Endothelial cell of umbilical vein (primary cell): ENCODE data around the gene NUP214. TPM values are rescaled to one million over a fixed set of nuclear protein-coding genes. Genes with fewer than 3 reads are reported as not detected.
"Not testable (repeated sequence)": the region's sequence is repeated elsewhere in the genome, so short reads cannot be mapped to it uniquely, and the experiment has no call there.

Source experiments
- BruUV-seq: library from RNA; stranded (reverse); fragments of 400-500 nt; replicated peaks from 2 replicates; lab custom pipeline; 2021; lab: Mats Ljungman, UMichigan
- CTCF ChIA-PET: fragments of 300-600, 350-600 bp; sonication (Branson Sonifier 250); formaldehyde crosslinking; loops from one replicate; lab custom pipeline; 2021; ENCODE audit warnings: antibody characterized with exemption, inconsistent platforms; lab: Charles Lee
- POLR2A ChIA-PET: fragments of 300-600, 350-600 bp; sonication (Branson Sonifier 250); formaldehyde crosslinking; loops from one replicate; lab custom pipeline; 2021; ENCODE audit warnings: antibody characterized with exemption, inconsistent platforms; lab: Charles Lee
- DNase-seq: peaks from one replicate; pipeline ENCODE4 v3.0.0-alpha.2; 2011; ENCODE audit warnings: low read depth, low spot score
- FAIRE-seq: peaks from 2 replicates; lab custom pipeline; 2011; peaks lifted over from hg19 to GRCh38; lab: Jason Lieb, UNC
- H2AFZ ChIP-seq: 2 replicates; pipeline ENCODE4 v1.6.0; 2012; ENCODE audit warnings: low read depth, low read length, control low read depth, inconsistent platforms
- H3K27ac ChIP-seq: 2 replicates; pipeline ENCODE4 v1.5.1; 2011; ENCODE audit warnings: low read depth, mild to moderate bottlenecking, control low read depth, low read length, moderate library complexity; ENCODE audit not compliant: insufficient read depth
- H3K27me3 ChIP-seq, 2 experiments: 2 replicates each; pipeline versions ENCODE4 v1.6.0 to v1.6.1; 2011; ENCODE audit warnings: low read length in 2 of 2, mixed read lengths in 1 of 2; ENCODE audit not compliant: control insufficient read depth in 2 of 2, insufficient read depth in 2 of 2
- H3K36me3 ChIP-seq, 2 experiments: 2 replicates in 1 of 2; 3 replicates in 1 of 2; pipeline ENCODE4 v1.5.1; 2011; ENCODE audit warnings: low read length in 2 of 2, mild to moderate bottlenecking in 1 of 2, moderate library complexity in 1 of 2; ENCODE audit not compliant: control insufficient read depth in 2 of 2, insufficient read depth in 2 of 2; ENCODE audit errors: extremely low read depth in 1 of 2
- H3K4me1 ChIP-seq: 3 replicates; pipeline ENCODE4 v1.5.1; 2011; ENCODE audit warnings: mild to moderate bottlenecking, low read length; ENCODE audit not compliant: control insufficient read depth, insufficient read depth; ENCODE audit errors: extremely low read depth
- H3K4me2 ChIP-seq: 2 replicates; pipeline ENCODE4 v1.6.1; 2011; ENCODE audit warnings: low read length, control low read depth, mixed read lengths; ENCODE audit not compliant: insufficient read depth
- H3K4me3 ChIP-seq, 3 experiments: fragments of 200-600 bp in 1 of 3; sonication (generic), shearing (Covaris generic) in 1 of 3; replicated peaks in 1 of 3; 2 replicates each; pipeline ENCODE4 v1.5.1; 2011 to 2016; ENCODE audit warnings: control low read depth in 3 of 3, low read length in 3 of 3, mild to moderate bottlenecking in 2 of 3, inconsistent platforms in 1 of 3, low read depth in 1 of 3, moderate library complexity in 1 of 3; ENCODE audit not compliant: insufficient read depth in 1 of 3
- H3K79me2 ChIP-seq: 2 replicates; pipeline ENCODE4 v1.6.0; 2012; ENCODE audit warnings: low read length, inconsistent platforms; ENCODE audit not compliant: control insufficient read depth, insufficient read depth
- H3K9ac ChIP-seq: replicated peaks from 2 replicates; pipeline ENCODE3; 2011; ENCODE audit warnings: low read length, control low read depth; ENCODE audit not compliant: insufficient read depth; ENCODE audit errors: extremely low read depth
- H3K9me1 ChIP-seq: replicated peaks from 3 replicates; pipeline ENCODE4 v1.6.0; 2011; ENCODE audit warnings: mild to moderate bottlenecking, low read length; ENCODE audit not compliant: control insufficient read depth, insufficient read depth; ENCODE audit errors: extremely low read depth
- H3K9me3 ChIP-seq: replicated peaks from 2 replicates; pipeline ENCODE4 v1.5.1; 2012; ENCODE audit warnings: low read length, inconsistent platforms; ENCODE audit not compliant: control insufficient read depth, insufficient read depth
- H4K20me1 ChIP-seq: replicated peaks from 2 replicates; pipeline ENCODE3; 2011; ENCODE audit warnings: mild to moderate bottlenecking, low read length; ENCODE audit not compliant: control insufficient read depth, insufficient read depth; ENCODE audit errors: extremely low read depth
- JUN ChIP-seq: IDR thresholded peaks from 2 replicates; pipeline ENCODE4 v1.6.1; 2011; ENCODE audit warnings: borderline replicate concordance, low read depth; ENCODE audit not compliant: insufficient read length, insufficient read depth
- POLR2A ChIP-seq: IDR thresholded peaks from 2 replicates; pipeline ENCODE4 v1.6.1; 2012; ENCODE audit warnings: low read depth, mild to moderate bottlenecking, control low read depth, low read length
- POLR2AphosphoS5 ChIP-seq: IDR thresholded peaks from 2 replicates; pipeline ENCODE4 v1.6.1; 2012; ENCODE audit warnings: low read depth, mild to moderate bottlenecking, control low read depth, low read length, moderate library complexity; ENCODE audit not compliant: insufficient read depth
- dilution Hi-C: fragments of 300-500 bp; cut with MboI; formaldehyde crosslinking; loops from one replicate; pipeline ENCODE4 v1.15.0; 2019; ENCODE audit warnings: low sequenced_read_pairs; ENCODE audit not compliant: extremely low pct_ligation_motif_present
- intact Hi-C: fragments of 100-400 bp; cut with micrococcal nuclease; formaldehyde crosslinking; loops from one replicate; pipeline ENCODE4 v1.10.0; 2022
- polyA plus RNA-seq, 4 experiments: library from polyadenylated mRNA; depleted of rRNA in 3 of 4; stranded (reverse) in 3 of 4; unstranded in 1 of 4; fragments of >200 nt; gene quantifications; 2 replicates each; pipeline versions ENCODE4 v1.2.1 to v1.2.3, GENCODE V29; 2011 to 2012; ENCODE audit warnings: missing spikeins in 1 of 4
- total RNA-seq: library from RNA; stranded (reverse); gene quantifications from 2 replicates; pipeline ENCODE4 v1.2.3, GENCODE V29; 2021
- TF ChIP-seq, protein P1 (sequence below): IDR thresholded peaks from 2 replicates; pipeline ENCODE4 v1.6.1; 2011; ENCODE audit not compliant: insufficient read depth, insufficient read length
- TF ChIP-seq, protein P2 (sequence below), 2 donors: IDR thresholded peaks; 1 replicate in 1 of 2; 2 replicates in 1 of 2; pipeline ENCODE4 v1.5.1; 2011; ENCODE audit warnings: low read length in 2 of 2, mild to moderate bottlenecking in 2 of 2, moderate library complexity in 2 of 2, control low read depth in 1 of 2, inconsistent platforms in 1 of 2, low read depth in 1 of 2; ENCODE audit not compliant: insufficient read depth in 1 of 2; ENCODE audit errors: extremely low read depth in 1 of 2

NUP214 gene
- total and polyA plus RNA-seq, 2 donors (not counting 3 experiments of a cell fraction or from before 2014, with no cell fraction given), result 28.7 to 65.9 TPM

DNA sequence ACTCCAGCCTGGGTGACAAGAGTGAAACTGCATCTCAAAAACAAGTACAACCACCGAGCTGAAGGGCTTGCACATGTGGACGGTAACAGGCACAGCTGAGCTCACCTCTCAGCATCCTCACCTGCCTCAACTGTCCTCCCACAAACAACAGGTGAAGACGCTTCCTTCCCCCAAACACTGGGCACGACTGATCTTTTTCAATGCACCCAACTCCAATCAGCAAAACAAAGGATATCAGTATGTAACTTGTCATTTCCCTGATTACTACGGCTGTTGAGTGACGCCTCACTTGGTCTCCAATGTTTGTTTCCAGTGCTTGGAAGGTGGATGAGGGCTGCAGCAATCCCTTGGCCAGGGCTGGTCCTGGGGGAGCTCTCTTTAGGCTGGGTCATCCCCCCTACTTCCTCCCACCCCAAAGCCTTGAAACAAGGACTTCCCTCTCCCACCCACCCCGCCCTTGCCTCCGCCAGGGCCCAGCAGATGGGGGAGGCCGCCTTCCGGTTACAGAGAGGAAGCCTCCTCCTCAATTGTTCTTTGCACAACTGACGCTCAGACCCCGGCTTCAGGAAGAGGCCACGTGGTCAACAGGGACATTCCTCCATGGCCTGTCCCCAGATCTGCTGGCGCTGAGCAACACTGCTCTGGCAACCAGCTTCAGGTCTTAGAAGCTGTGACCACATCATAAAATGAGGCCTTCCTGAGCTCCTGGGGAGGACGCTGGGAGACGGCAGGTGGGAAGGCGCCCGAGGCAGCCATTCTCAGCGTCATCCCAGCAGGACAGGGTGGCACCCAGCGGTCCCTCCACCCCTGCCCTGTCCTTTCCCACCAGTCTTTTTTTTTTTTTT, 145.0 kb downstream of the NUP214 start:
- Histone ChIP-seq H3K27ac (peak overlapping the region; percentile 67), H3K4me3 (no peak overlapping the region), H3K4me2 (no peak overlapping the region), H3K27me3 (no peaks in the 10 kb centered on the region), H3K9me1 (no peaks in the 10 kb centered on the region), H3K9me3 (no peaks in the 10 kb centered on the region), H2AFZ (peak overlapping the region; percentile 36), H4K20me1 (no peaks in the 10 kb centered on the region), H3K36me3 (peaks cover 0 to 12% of the 10 kb centered on the region in 2 experiments), H3K79me2 (peaks cover 44% of the 10 kb centered on the region), H3K9ac (peak overlapping the region; percentile 37), H3K4me1 (peaks cover 54% of the 10 kb centered on the region)
- DNase-seq (peak; percentile 73), FAIRE-seq (peak; percentile 91)
- ChIA-PET POLR2A (interaction anchor here (0.7 to 1.2 kb wide), 4 partner anchors 9 to 61 kb away, joined by 3 to 7 read pairs (median 4); no protein-coding TSS in a partner anchor), CTCF (interaction anchor here (0.5 to 3.0 kb wide), 4 partner anchors 13 to 66 kb away, joined by 3 to 11 read pairs (median 4); no protein-coding TSS in a partner anchor)
- intact Hi-C loops (loop anchor here (1.0 kb wide), 2 partner anchors 32 to 55 kb away; no protein-coding TSS in a partner anchor), dilution Hi-C loops (no loop called here)
- TF ChIP-seq JUN (no peak), POLR2AphosphoS5 (peak; percentile 36), POLR2A (no peak)
- TF ChIP-seq, protein P1, sequence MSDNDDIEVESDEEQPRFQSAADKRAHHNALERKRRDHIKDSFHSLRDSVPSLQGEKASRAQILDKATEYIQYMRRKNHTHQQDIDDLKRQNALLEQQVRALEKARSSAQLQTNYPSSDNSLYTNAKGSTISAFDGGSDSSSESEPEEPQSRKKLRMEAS, result peak; percentile 97
- TF ChIP-seq, protein P2, sequence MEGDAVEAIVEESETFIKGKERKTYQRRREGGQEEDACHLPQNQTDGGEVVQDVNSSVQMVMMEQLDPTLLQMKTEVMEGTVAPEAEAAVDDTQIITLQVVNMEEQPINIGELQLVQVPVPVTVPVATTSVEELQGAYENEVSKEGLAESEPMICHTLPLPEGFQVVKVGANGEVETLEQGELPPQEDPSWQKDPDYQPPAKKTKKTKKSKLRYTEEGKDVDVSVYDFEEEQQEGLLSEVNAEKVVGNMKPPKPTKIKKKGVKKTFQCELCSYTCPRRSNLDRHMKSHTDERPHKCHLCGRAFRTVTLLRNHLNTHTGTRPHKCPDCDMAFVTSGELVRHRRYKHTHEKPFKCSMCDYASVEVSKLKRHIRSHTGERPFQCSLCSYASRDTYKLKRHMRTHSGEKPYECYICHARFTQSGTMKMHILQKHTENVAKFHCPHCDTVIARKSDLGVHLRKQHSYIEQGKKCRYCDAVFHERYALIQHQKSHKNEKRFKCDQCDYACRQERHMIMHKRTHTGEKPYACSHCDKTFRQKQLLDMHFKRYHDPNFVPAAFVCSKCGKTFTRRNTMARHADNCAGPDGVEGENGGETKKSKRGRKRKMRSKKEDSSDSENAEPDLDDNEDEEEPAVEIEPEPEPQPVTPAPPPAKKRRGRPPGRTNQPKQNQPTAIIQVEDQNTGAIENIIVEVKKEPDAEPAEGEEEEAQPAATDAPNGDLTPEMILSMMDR (IDR thresholded peaks at IDR 0.05; ENCODE audit: extremely low read depth in 1 of 2, insufficient read depth in 1 of 2, low read depth in 1 of 2, low read length in 2 of 2), result no peak
- no TSS peak for BruUV-seq

DNA sequence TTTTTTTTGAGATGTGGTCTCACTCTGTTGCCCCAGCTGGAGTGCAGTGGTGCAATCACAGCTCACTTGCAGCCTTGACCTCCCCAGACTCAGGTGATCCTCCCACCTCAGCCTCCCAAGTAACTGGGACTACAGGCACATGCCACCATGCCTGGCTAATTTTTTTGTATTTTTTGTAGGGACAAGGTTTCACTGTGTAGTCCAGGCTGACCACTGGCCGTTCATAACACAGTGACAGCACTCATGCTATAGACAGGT, 145.6 kb downstream of the NUP214 start:
- H3K9me1 ChIP-seq, H3K36me3 ChIP-seq, H2AFZ ChIP-seq, dilution Hi-C loops, H3K4me3 ChIP-seq, H3K27me3 ChIP-seq, FAIRE-seq, DNase-seq, H3K9me3 ChIP-seq, H4K20me1 ChIP-seq, H3K4me2 ChIP-seq, intact Hi-C loops, H3K9ac ChIP-seq: not testable (repeated sequence)
- Histone ChIP-seq H3K27ac (peak overlapping the region; percentile 67), H3K4me1 (peaks cover 58% of the 10 kb centered on the region), H3K79me2 (peaks cover 49% of the 10 kb centered on the region)
- ChIA-PET POLR2A (interaction anchor here (0.7 to 1.2 kb wide), 3 partner anchors 9 to 60 kb away, joined by 3 to 7 read pairs (median 3); no protein-coding TSS in a partner anchor), CTCF (interaction anchor here (0.8 to 3.0 kb wide), 2 partner anchors 13 to 66 kb away, joined by 4 to 11 read pairs; no protein-coding TSS in a partner anchor)
- TSS peak; percentile 36 for BruUV-seq
